AML-193 (cell line): ENCODE results near the gene VANGL1.
"Not testable (repeated sequence)": the region's sequence is repeated elsewhere in the genome, so short reads cannot be mapped to it uniquely, and the experiment has no call there.

ENCODE experiments used
- DNase-seq, 2 experiments: peaks; one replicate each; lab custom pipeline; 2025; lab: John Stamatoyannopoulos, UW

The VANGL1 gene

GRCh38 chr1:115641762-115642167 is at the start of gene VANGL1:
Gene VANGL1 (plus strand): TSS chr1:115641970. CDS start chr1:115651414, 9,444 bp downstream.
- DNase-seq = peak in 1 of 2 experiments; percentile 3

DNA sequence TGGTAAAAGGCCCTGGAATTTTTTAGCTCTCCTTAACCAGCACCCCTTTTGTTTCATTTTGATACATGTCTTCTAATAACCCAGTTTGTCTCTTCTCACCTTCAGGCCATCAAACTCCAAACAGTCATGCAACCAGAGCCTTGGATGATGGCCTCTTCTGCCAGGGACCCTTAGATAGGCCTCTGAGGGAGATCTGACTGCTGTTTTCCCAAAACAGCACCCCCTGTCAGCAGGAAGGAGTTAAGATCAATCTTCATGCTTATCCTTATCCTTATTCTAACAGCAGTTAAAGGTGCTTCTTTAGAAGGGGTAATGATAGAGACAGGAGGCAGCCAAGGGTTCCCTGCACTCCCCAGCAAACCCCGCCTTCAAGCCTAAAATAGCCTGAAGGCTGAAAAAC is 49.5 kb upstream of the VANGL1 start:
- no peak for DNase-seq

DNA sequence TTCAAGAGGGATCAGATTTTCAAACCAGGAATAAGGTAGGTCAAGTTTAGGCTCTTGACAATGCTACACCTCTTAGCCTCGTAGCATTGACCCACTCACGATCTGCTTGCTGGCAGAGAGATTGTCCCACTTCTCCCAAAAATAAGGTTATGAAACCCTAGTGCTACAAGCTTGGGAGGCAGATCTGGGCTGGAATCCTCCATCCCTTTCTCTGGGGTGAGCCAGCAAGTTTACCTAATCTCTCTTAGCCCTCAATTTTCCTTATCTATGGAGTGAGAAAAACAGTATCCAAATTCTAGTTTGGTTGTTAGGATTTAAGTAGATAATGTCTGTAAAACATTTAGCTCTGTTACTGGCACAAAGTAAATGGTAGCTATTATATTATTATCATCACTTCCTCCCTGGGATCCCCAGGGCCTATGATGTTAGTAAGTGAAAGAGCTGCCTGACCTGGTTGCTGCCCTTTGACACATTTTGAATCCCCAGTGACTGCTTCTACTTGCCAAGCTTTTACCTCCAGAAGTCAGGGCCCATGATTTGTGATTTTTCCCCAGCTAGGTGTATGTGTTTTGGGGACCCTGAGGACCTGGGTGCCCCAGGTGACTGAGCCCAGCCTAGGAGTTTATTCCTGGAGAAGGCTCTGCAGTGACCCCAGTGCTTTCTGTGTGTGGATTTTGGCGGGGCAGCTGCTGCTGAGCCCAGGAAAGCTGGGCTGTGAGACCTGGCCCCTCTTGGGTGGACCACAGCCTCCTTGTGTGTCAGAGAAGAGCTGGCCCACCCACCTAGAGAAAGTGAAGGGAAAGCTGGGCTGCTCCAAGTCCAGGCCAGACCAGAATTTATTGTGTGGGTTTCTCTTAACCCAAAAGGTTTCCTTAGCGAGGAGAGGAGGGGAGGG is 48.2 kb upstream of the VANGL1 start:
- DNase-seq = no peak

DNA sequence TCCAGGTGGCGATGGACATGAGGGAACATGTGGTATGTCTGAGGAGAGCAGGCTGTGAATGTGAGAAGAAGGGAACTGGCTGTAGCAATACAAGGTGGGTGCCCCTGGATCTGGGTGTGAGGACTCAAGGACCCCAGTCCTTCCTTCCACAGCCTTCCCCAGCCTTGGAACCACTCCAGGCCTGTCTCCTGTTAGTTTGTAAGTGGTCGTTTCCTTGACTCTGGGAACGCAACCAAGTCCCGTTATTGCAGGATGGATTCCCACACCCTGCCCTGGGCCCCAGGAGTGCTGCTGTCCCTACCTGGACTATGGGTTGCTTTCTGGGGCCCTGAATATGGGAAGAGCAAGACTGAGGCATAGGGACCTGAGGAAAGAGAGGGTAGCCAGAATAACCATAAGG is 47.2 kb upstream of the VANGL1 start:
- no peak for DNase-seq

DNA sequence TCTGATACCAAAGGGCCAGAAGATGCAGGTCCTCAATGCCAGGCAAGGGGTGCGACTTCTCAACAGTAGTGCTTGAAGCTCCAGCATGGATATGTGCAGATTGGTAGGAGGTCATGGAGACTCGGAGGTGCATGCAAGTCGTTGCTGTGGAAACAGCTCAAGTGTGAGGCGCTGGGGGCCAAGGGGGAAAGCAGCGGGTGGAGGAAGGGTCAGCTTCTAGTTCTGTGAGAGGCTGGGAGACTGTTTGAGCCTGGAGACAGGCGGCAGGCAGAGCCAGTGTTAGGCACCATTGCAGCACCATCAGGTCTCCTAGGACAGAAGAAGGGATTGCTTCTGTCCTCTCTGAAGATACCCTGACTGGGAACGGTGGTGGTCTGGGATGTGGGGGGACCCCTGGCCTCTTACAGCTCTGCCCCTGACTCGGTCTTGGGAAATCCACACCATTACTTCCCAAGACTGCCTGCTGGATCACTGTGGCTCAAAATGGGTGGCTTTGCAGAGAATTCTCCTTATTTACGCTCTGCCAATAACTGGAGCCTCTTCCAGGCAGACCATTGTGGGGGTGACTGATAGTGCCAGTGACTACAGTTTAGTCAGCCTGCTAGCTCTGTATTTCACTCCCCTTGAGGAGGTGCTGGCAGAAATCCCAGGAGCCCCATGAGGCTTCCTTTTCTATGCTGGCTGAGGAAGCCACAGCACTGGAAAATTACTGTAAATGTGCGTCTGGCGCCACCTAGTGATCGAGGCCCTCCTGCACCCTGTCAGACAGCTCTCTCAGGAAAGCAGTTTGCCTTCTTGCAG is 46.3 kb upstream of the VANGL1 start:
- peak; percentile 27 for DNase-seq

DNA sequence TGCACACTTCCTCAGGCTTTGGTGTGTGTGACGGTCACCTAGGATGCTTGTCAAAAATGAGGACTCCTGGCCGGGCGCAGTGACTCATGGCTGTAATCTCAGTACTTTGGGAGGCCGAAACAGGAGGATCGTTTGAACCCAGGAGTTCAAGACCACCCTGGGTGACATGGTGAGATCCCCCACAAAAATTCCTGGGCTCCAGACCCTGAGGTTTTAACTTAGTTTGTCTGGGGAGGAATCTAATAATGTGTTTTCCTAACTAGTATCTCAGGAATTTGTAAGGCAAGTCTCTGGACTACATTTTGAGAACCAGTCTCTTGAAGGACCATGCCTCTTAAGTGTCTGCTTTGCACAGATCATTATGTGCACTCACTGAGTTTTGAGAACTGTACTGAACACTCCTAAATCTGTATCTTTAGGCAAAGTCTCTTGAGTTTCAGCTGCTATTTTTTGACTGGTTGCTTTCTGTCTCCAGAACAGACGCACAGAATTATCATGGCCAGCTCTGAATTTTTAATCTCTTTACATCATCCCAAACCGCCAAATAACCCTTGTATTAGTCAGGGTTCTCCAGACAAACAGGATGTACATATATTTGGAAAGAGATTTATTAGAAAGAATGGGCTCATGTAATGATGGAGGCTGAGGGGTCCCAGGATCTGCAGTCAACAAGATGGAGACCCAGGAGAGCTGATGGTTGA is 45.5 kb upstream of the VANGL1 start:
- DNase-seq = no peak

- no peak for DNase-seq
Observed at GRCh38 chr1:115604508-115604907, 37.3 kb upstream of the VANGL1 start.

DNA sequence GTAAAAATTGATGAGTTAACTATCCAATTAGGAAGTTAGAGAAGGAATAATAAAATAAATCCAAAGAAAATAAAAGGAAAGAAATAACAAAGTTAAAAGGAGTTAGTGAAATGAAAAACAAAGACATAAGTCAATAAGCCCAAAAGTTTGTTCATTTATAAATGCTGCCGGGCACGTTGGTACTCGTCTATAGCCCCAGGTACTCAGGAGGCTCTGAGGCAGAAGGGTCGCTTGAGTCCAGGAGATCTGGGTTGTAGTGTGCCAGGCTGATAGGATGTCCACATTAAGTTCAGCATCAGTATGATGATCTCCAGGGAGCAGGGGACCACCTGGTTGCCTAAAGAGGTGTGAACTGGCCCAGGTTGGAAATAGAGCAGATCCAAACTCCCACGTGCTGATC is 35.5 kb upstream of the VANGL1 start:
- DNase-seq = no peak

DNA sequence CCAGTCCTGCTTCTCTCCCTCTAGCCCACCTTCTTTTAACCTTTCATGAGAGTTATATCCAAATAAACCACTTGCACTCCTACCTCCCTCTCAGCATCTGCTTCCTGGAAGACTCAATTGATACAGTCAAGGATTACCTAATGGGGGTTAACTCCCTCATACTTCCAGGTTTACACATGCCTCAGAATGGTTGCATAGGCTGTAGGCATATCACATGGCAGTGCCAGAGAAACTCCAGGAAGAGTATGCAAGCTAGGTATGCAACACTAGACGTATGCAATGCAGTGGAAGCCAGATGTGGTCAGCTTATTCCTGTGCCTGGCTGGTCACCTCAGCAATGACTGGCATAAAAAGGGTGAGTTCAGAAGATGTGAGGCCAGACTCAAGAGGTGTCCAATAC is 32.7 kb upstream of the VANGL1 start:
- no peak for DNase-seq

- DNase-seq = no peak
Observed at GRCh38 chr1:115613767-115614166, 28.0 kb upstream of the VANGL1 start.

DNA sequence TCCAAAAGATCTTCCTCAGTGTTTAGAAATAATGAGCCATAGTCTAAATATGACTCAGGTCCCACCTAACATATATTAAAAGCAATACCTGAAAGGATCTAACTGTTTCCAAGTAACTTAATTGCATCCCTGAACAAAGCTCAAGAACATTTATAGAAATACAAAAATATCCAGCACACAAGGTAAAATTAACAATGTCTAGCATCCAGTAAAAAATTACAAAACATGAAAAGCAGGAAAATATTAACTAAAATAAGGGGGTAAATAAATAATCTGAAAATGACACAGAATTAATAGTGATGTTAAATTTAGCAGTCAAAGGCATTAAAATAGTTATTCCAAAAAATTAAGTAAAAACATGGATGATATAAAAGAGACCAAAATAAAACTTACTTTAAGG is 21.3 kb upstream of the VANGL1 start:
- no peak for DNase-seq

DNA sequence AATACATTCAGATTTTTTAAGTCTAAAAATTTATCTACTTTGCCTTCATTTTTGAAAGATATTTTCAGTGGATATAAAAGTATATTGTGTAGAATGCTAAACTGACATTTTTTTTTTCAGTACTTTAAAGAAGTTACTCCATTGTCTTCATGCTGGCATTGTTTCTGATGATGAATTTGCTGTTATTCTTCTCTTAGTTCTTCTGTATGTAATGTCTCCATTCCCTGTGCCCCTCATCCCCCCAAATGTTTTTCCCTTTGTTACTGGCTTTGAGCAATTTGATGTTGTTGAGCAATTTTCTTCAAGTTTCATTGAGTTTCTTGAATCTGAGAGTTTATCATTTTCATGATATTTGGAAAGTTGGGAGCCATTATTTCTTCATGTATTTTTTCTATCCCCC is 20.8 kb upstream of the VANGL1 start:
- no peak for DNase-seq

DNA sequence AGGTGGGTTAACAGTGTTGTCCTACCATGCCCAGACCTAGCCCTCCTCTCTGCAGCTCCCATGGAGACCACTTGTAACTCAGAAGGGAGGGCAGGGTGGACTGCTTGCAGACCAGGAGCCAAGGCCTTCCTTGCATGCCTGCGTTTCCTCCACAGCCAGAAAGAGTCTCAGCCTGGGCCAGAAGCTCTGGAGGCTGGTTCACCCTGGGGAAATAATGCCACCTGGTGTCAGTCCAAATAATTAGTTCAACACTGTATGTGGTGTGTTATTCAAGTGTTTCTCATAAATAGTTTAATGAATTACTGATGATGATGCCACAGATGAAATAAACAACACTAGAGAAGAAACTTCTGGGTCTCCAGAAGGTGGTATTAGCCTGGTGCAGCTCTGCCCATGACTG is 16.9 kb upstream of the VANGL1 start:
- DNase-seq = no peak

DNA sequence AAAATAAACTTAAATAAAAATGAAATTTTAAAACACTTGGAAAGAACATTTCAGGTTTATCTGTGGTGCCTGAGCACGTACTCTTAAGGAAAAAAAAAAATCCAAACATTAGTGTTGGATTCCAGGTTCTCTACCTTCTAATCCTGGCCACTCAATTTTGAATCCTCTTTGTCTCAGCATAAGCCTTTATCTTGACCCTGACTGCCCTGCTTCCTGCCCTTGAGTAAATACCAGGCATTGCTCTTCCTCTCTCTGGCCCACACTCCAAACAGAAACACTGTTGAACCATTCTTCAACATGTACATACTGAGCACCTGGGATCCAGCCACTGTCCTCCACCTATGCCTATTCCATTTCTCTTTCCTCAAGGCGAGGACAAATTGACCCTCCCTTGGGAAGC is 11.4 kb upstream of the VANGL1 start:
- DNase-seq = no peak

- DNase-seq = no peak
Observed at GRCh38 chr1:115632251-115633026, 9.3 kb upstream of the VANGL1 start.

DNA sequence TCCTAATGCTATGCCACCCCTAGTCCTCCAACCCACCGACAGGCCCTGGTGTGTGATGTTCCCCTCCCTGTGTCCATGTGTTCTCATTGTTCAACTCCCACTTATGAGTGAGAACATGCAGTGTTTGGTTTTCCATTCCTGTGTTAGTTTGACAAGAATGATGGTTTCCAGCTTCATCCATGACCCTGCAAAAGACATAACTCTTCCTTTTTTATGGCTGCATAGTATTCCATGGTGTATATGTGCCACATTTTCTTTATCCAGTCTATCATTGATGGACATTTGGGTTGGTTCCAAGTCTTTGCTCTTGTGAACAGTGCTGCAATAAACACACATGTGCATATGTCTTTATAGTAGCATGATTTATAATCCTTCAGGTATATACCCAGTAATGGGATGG is 8.2 kb upstream of the VANGL1 start:
- DNase-seq = not testable (repeated sequence)

DNA sequence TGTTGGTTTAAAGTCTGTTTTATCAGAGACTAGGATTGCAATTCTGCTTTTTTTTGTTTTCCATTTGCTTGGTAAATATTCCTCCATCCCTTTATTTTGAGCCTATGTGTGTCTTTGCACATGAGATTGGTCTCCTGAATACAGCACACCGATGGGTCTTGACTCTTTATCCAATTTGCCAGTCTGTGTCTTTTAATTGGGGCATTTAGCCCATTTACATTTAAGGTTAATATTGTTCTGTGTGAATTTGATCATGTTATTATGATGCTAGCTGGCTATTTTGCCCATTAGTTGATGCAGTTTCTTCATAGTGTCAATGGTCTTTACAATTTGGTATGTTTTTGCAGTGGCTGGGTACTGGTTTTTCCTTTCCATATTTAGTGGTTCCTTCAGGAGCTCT is 4.5 kb upstream of the VANGL1 start:
- not testable (repeated sequence) for DNase-seq

GRCh38 chr1:115640384-115640783 is 1.4 kb upstream of the VANGL1 start:
- DNase-seq = no peak

DNA sequence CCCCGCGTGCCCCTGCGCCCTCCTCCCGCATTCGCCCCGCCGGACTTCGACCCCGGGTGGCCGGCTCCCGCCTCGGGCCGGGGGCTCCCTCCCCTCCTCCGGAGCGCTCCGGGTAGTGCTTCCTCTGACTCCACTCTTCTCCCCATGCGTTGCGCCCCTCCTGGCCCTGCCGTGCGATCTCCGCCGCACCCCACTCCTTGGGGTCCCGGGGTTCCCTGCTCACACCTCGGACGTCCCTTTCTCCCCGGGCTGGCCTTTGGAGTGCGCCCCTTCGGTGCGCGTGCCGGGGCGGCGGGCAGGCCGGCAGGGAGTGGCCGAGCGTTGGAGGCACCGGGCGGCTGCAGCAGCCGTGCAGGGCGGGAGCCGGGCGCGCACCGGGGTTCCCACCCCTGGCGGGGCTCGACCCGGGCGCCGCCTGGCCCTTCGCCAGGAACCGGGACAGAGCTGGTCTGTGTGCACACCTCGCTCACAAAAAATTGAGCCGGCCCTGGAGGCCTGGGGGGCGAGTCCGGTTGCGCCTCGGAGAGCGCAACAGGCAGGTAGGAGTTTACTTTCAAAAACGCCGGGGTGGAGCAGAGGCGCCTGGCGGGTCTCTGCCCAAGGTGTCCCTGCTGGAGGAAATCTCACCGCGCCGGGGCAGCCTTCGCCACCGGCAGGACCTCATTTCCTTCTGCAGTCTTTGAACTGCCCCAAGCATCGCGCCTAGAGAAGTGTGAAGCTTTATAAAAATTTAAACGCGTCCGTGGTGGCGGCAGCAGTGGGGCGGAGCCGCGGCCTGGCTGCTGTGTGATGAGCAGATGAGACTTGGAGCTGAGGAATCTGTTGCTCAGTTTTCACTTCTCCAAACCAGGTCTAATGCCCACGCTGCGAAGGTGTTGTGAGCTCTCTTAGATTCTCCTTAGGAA is 650 bp downstream of the VANGL1 start:
- no peak for DNase-seq

GRCh38 chr1:115643225-115643624 is 1.5 kb downstream of the VANGL1 start:
- no peak for DNase-seq

DNA sequence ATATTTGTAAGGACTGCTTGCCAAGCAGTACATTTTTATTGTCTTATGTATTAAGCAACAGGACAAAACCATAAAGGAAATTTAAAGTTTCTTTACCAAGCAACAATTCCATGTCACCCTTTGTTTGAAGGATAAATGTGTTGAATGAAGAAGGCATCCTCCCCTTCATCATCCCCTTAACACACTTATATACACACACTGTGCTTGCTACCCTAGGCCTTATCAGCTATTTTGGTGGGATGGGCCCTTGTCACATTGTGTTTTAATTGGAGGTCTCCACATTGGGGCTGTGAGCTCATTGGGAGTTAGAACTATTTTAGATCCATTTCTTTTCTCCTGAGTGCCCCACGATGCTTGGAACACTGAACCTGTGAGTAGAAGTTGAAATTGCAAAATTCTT is 1.9 kb downstream of the VANGL1 start:
- DNase-seq = no peak
